ENCODE measurements around the gene VTN. TPM values are rescaled to one million over a fixed set of nuclear protein-coding genes. Genes with fewer than 3 reads are reported as not detected.

VTN gene
- polyA plus RNA-seq, 2 of the 4 experiments (the other 2 are of a cell fraction), result 10.2 to 25.5 TPM

DNA sequence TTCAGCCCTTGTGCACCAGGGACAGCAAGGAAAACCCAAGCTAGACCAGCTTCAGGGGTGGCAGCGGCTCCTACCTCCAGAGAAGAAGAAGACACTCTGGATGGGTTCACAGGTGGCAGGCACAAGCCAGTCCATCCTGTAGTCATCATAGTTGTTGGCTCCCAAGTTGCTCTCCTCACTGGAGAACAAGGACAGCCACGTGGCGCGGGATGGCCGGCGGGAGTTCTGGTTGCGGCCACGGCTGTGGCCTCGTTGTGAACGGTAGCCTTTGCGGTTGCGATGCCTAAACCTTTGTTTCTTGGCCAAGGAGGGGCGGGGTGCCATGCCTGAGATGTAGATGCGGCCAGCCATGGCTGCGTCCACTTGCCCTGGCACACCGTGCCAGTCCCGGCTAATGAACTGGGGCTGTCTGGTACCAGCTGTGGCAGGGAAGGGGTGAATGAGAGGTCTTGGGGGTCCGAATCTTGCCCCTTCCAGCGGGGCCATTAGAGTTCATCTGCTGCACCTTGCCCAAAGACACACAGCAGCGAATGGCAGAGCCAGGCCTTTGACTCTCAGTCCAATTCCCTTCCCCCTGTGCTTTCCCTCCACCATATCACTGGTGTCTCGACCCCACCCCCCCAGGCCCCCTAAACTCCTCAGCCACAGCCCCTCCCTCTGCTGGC, 2.3 kb downstream of the VTN start:
- CTCF ChIA-PET, result interaction anchor here (1.0 to 5.5 kb wide), 4 partner anchors 10 to 173 kb away, joined by 3 to 27 read pairs (median 6); partner anchors contain the start of gene POLDIP2
- WGBS (ENCODE audit: missing lambda C conversion rate), result 89% methylated on average over 21 of the region's 21 CpGs
- TF ChIP-seq JUNB (IDR thresholded peaks at IDR 0.05), result no peak
- TF ChIP-seq MAZ (IDR thresholded peaks at IDR 0.05; ENCODE audit: borderline replicate concordance, low read depth, low read length), result no peak
- no peak for TF ChIP-seq PHF8 (IDR thresholded peaks at IDR 0.05; ENCODE audit: borderline replicate concordance, low read depth)
- TF ChIP-seq, protein P1, sequence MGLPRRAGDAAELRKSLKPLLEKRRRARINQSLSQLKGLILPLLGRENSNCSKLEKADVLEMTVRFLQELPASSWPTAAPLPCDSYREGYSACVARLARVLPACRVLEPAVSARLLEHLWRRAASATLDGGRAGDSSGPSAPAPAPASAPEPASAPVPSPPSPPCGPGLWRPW (IDR thresholded peaks at IDR 0.05), result no peak
- TF ChIP-seq, protein P2, sequence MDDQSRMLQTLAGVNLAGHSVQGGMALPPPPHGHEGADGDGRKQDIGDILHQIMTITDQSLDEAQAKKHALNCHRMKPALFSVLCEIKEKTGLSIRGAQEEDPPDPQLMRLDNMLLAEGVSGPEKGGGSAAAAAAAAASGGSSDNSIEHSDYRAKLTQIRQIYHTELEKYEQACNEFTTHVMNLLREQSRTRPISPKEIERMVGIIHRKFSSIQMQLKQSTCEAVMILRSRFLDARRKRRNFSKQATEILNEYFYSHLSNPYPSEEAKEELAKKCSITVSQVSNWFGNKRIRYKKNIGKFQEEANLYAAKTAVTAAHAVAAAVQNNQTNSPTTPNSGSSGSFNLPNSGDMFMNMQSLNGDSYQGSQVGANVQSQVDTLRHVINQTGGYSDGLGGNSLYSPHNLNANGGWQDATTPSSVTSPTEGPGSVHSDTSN (IDR thresholded peaks at IDR 0.05), result no peak
- TF ChIP-seq NPAS2 (CRISPR knock-in tag; IDR thresholded peaks at IDR 0.05; ENCODE audit: borderline replicate concordance), result no peak
- TF ChIP-seq GATA3 (IDR thresholded peaks at IDR 0.05; ENCODE audit: borderline replicate concordance), result no peak
- no peak for TF ChIP-seq MAFK (IDR thresholded peaks at IDR 0.05; ENCODE audit: partially characterized antibody)
- TF ChIP-seq ZFP36 (IDR thresholded peaks at IDR 0.05; ENCODE audit: borderline replicate concordance, partially characterized antibody), result no peak
- TF ChIP-seq, protein P3, sequence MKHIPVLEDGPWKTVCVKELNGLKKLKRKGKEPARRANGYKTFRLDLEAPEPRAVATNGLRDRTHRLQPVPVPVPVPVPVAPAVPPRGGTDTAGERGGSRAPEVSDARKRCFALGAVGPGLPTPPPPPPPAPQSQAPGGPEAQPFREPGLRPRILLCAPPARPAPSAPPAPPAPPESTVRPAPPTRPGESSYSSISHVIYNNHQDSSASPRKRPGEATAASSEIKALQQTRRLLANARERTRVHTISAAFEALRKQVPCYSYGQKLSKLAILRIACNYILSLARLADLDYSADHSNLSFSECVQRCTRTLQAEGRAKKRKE (CRISPR knock-in tag; IDR thresholded peaks at IDR 0.05; ENCODE audit: low read depth), result no peak
- TF ChIP-seq RAD21 (conservative IDR thresholded peaks at IDR 0.05 in 1 of 2, IDR thresholded peaks at IDR 0.05 in 1 of 2), result no peak
- H3K4me1 ChIP-seq, result peaks cover 28% of the 10 kb centered on the region
- DNase-seq (ENCODE audit: low read depth in 1 of 2, low spot score in 1 of 2) (no peak), FAIRE-seq (no peak), ATAC-seq (no peak)
- H3K4me2 ChIP-seq, result no peak overlapping the region
- POLR2A ChIA-PET, result interaction anchor here (0.6 to 2.3 kb wide), 4 partner anchors 9 to 36 kb away, joined by 3 to 27 read pairs (median 6); partner anchors contain the start of gene POLDIP2
- H3K27ac ChIP-seq, result peak overlapping the region in 1 of 2 experiments; percentile 87; a peak in 3 of 6 replicates
- no peaks in the 10 kb centered on the region for H3K9me3 ChIP-seq
- H3K4me3 ChIP-seq, result no peak overlapping the region

DNA sequence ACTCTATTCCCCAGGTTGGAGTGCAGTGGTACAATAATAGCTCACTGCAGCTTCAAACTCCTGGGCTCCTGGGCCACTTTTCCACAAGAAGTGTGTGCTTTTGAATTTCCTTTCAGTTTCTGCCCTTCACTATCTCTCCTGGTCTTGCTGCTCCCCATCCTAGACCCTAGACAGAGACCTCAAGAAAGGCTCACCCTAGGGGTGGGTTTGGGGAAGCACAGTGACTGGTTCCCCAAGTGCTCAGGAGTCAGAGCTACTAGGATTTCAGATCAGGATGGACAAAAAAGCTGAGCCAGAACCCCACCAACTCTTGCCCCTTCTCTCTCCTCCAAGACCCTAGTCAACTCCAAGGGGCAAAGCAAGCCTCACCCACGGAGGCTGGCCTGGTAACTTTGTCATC, 3.5 kb downstream of the VTN start:
- Histone ChIP-seq H3K4me1 (peaks cover 20% of the 10 kb centered on the region), H3K4me2 (no peak overlapping the region), H3K4me3 (no peak overlapping the region), H3K9me3 (no peaks in the 10 kb centered on the region), H3K27ac (no peak overlapping the region)
- DNase-seq (ENCODE audit: low read depth in 1 of 2, low spot score in 1 of 2), result peak in 1 of 2 experiments; percentile 39
- no peak for ATAC-seq
- ChIA-PET CTCF (interaction anchor here (0.8 to 5.5 kb wide), 6 partner anchors 9 to 115 kb away, joined by 3 to 27 read pairs (median 4); partner anchors contain the start of genes IFT20, POLDIP2 and TNFAIP1), POLR2A (interaction anchor here (0.8 to 2.3 kb wide), 2 partner anchors 9 to 31 kb away, joined by 3 to 27 read pairs; partner anchors contain the start of genes POLDIP2 and TNFAIP1)
- 60% methylated on average over 1 of the region's 1 CpG for WGBS (ENCODE audit: missing lambda C conversion rate)
- TF ChIP-seq, protein P4, sequence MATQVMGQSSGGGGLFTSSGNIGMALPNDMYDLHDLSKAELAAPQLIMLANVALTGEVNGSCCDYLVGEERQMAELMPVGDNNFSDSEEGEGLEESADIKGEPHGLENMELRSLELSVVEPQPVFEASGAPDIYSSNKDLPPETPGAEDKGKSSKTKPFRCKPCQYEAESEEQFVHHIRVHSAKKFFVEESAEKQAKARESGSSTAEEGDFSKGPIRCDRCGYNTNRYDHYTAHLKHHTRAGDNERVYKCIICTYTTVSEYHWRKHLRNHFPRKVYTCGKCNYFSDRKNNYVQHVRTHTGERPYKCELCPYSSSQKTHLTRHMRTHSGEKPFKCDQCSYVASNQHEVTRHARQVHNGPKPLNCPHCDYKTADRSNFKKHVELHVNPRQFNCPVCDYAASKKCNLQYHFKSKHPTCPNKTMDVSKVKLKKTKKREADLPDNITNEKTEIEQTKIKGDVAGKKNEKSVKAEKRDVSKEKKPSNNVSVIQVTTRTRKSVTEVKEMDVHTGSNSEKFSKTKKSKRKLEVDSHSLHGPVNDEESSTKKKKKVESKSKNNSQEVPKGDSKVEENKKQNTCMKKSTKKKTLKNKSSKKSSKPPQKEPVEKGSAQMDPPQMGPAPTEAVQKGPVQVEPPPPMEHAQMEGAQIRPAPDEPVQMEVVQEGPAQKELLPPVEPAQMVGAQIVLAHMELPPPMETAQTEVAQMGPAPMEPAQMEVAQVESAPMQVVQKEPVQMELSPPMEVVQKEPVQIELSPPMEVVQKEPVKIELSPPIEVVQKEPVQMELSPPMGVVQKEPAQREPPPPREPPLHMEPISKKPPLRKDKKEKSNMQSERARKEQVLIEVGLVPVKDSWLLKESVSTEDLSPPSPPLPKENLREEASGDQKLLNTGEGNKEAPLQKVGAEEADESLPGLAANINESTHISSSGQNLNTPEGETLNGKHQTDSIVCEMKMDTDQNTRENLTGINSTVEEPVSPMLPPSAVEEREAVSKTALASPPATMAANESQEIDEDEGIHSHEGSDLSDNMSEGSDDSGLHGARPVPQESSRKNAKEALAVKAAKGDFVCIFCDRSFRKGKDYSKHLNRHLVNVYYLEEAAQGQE (IDR thresholded peaks at IDR 0.05), result no peak
- TF ChIP-seq, protein P5, sequence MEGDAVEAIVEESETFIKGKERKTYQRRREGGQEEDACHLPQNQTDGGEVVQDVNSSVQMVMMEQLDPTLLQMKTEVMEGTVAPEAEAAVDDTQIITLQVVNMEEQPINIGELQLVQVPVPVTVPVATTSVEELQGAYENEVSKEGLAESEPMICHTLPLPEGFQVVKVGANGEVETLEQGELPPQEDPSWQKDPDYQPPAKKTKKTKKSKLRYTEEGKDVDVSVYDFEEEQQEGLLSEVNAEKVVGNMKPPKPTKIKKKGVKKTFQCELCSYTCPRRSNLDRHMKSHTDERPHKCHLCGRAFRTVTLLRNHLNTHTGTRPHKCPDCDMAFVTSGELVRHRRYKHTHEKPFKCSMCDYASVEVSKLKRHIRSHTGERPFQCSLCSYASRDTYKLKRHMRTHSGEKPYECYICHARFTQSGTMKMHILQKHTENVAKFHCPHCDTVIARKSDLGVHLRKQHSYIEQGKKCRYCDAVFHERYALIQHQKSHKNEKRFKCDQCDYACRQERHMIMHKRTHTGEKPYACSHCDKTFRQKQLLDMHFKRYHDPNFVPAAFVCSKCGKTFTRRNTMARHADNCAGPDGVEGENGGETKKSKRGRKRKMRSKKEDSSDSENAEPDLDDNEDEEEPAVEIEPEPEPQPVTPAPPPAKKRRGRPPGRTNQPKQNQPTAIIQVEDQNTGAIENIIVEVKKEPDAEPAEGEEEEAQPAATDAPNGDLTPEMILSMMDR (IDR thresholded peaks at IDR 0.05), result 0 out of 3 replicates have a peak, but pooled peaks have one; percentile 7
- TF ChIP-seq RFX5 (IDR thresholded peaks at IDR 0.05), result no peak
- no peak for TF ChIP-seq FOXS1 (CRISPR knock-in tag; IDR thresholded peaks at IDR 0.05)
- no peak for FAIRE-seq

Measured in A549 (cell line).